Neural cell (in vitro differentiated cells): ENCODE measurements around the gene PPM1B.

Experiments used
- EP300 ChIP-seq: fragments of 450-650 bp; conservative IDR thresholded peaks from 2 replicates; pipeline ENCODE4 v1.6.1; 2014; ENCODE audit warnings: antibody characterized with exemption, mild to moderate bottlenecking, moderate library complexity; ENCODE audit not compliant: poor library complexity, severe bottlenecking
- EZH2 ChIP-seq: fragments of 200-600, 300-800 bp; shearing (Covaris generic), sonication (generic); IDR thresholded peaks from 2 replicates; pipeline ENCODE4 v1.6.1; 2014; ENCODE audit warnings: antibody characterized with exemption, low read length, borderline replicate concordance, mild to moderate bottlenecking; ENCODE audit not compliant: insufficient read depth, poor library complexity, severe bottlenecking
- MXI1 ChIP-seq: fragments of 450-650 bp; conservative IDR thresholded peaks from 2 replicates; pipeline ENCODE4 v1.6.1; 2014; ENCODE audit warnings: antibody characterized with exemption, mild to moderate bottlenecking; ENCODE audit not compliant: poor library complexity, severe bottlenecking
- POLR2AphosphoS5 ChIP-seq: IDR thresholded peaks from 2 replicates; pipeline ENCODE4 v1.6.1; 2012
- RAD21 ChIP-seq: fragments of 450-650 bp; conservative IDR thresholded peaks from 2 replicates; pipeline ENCODE4 v1.6.1; 2014; ENCODE audit warnings: antibody characterized with exemption, mild to moderate bottlenecking, moderate library complexity
- TAF1 ChIP-seq: IDR thresholded peaks from 2 replicates; pipeline ENCODE4 v1.6.1; 2012; ENCODE audit warnings: low read depth
- TF ChIP-seq, protein P1 (sequence below): fragments of 450-650 bp; IDR thresholded peaks from 2 replicates; pipeline ENCODE4 v1.5.1; 2014; ENCODE audit warnings: antibody characterized with exemption, mild to moderate bottlenecking, moderate library complexity; ENCODE audit not compliant: poor library complexity, severe bottlenecking
- TF ChIP-seq, protein P2 (sequence below): IDR thresholded peaks from 2 replicates; pipeline ENCODE4 v1.6.1; 2012; ENCODE audit warnings: borderline replicate concordance

GRCh38 chr2:44139741-44140140 is 28.9 kb upstream of the PPM1B start:
- TF ChIP-seq, protein P1, sequence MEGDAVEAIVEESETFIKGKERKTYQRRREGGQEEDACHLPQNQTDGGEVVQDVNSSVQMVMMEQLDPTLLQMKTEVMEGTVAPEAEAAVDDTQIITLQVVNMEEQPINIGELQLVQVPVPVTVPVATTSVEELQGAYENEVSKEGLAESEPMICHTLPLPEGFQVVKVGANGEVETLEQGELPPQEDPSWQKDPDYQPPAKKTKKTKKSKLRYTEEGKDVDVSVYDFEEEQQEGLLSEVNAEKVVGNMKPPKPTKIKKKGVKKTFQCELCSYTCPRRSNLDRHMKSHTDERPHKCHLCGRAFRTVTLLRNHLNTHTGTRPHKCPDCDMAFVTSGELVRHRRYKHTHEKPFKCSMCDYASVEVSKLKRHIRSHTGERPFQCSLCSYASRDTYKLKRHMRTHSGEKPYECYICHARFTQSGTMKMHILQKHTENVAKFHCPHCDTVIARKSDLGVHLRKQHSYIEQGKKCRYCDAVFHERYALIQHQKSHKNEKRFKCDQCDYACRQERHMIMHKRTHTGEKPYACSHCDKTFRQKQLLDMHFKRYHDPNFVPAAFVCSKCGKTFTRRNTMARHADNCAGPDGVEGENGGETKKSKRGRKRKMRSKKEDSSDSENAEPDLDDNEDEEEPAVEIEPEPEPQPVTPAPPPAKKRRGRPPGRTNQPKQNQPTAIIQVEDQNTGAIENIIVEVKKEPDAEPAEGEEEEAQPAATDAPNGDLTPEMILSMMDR = no peak
- TF ChIP-seq MXI1 (no peak), POLR2AphosphoS5 (no peak), TAF1 (no peak), EZH2 (no peak), RAD21 (no peak), EP300 (no peak)
- TF ChIP-seq, protein P2, sequence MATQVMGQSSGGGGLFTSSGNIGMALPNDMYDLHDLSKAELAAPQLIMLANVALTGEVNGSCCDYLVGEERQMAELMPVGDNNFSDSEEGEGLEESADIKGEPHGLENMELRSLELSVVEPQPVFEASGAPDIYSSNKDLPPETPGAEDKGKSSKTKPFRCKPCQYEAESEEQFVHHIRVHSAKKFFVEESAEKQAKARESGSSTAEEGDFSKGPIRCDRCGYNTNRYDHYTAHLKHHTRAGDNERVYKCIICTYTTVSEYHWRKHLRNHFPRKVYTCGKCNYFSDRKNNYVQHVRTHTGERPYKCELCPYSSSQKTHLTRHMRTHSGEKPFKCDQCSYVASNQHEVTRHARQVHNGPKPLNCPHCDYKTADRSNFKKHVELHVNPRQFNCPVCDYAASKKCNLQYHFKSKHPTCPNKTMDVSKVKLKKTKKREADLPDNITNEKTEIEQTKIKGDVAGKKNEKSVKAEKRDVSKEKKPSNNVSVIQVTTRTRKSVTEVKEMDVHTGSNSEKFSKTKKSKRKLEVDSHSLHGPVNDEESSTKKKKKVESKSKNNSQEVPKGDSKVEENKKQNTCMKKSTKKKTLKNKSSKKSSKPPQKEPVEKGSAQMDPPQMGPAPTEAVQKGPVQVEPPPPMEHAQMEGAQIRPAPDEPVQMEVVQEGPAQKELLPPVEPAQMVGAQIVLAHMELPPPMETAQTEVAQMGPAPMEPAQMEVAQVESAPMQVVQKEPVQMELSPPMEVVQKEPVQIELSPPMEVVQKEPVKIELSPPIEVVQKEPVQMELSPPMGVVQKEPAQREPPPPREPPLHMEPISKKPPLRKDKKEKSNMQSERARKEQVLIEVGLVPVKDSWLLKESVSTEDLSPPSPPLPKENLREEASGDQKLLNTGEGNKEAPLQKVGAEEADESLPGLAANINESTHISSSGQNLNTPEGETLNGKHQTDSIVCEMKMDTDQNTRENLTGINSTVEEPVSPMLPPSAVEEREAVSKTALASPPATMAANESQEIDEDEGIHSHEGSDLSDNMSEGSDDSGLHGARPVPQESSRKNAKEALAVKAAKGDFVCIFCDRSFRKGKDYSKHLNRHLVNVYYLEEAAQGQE = no peak
